ENCODE results near the gene NEK6.

GRCh38 chr9:124381170-124381945 is 123.6 kb downstream of the NEK6 start:
- no peak for TF ChIP-seq CTCF (conservative IDR thresholded peaks at IDR 0.05; ENCODE audit: low read length)
- TF ChIP-seq EZH2phosphoT487 (IDR thresholded peaks at IDR 0.05; ENCODE audit: borderline replicate concordance, low read depth, low read length), result no peak
